ENCODE results near the gene KLF13. TPM values are rescaled to one million over a fixed set of nuclear protein-coding genes. Genes with fewer than 3 reads are reported as not detected.

The KLF13 gene
- total and polyA plus RNA-seq, 10 of the 15 experiments (the other 5 are each of a cell fraction or from before 2014, with no cell fraction given) = 20.3 to 109 (median 51.4) TPM

DNA sequence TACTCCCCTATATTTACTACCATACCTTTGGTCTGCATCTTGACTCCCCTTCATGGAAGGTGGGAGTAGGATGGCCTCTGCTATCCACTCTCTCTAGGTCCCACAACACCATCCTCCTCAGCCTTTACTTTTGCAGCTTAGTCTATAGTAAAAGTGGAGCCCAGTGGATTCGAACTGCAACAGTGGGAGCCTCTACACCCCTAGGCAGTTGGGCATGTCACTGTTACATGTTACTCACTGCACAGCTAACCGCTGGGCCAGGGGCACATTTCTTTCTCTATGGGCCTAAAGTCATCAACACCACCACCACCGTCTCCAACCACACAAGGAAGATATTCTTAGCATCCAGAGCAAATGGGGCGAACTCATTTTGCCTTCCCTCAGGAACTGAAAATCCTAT, 62.9 kb downstream of the KLF13 start (continued):
- TF ChIP-seq PRDM15 (CRISPR knock-in tag; IDR thresholded peaks at IDR 0.05) = no peak
- no peak for TF ChIP-seq NBN (IDR thresholded peaks at IDR 0.05)
- no peak for TF ChIP-seq DPF2 (IDR thresholded peaks at IDR 0.05)
- no peak for TF ChIP-seq SMAD5 (IDR thresholded peaks at IDR 0.05; ENCODE audit: low read depth)
- TF ChIP-seq ZNF622 (IDR thresholded peaks at IDR 0.05) = no peak

DNA sequence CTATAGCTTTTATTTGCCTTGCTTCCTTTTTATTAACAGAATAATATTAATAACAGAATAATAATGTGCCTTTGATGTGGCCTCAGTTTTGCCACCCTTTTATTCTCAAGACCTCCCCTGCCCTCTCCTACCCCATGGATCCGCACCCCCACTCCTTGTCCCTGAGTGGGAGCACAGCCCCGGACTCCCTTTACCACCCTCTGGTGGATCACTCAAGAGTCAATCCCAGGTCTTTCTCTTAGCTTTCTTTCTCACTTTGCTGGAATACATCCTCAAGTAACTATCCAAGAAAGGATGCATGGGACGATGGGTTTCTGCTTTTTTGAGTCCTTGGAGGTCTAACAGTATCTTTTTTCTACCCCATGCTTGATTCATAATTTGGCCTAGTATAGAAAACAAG, 63.4 kb downstream of the KLF13 start:
- Histone ChIP-seq H3K4me2 (ENCODE audit: control insufficient read depth, insufficient read depth) (no peak overlapping the region), H3K36me3 (ENCODE audit: control insufficient read depth in 2 of 2, insufficient read depth in 2 of 2, low read length in 1 of 2) (no peaks in the 10 kb centered on the region), H3K4me3 (no peak overlapping the region), H2AFZ (ENCODE audit: control insufficient read depth, low read depth, low read length) (no peak overlapping the region), H3K27me3 (replicated peaks in 1 of 2; ENCODE audit: control insufficient read depth in 2 of 2, insufficient read depth in 2 of 2, low read length in 1 of 2) (peaks cover 0 to 1% of the 10 kb centered on the region in 2 experiments; a peak in 1 of 4 replicates), H3K9me3 (replicated peaks; ENCODE audit: control insufficient read depth, insufficient read depth, low read length) (no peaks in the 10 kb centered on the region), H4K20me1 (ENCODE audit: control insufficient read depth, insufficient read depth) (no peaks in the 10 kb centered on the region), H3K27ac (ENCODE audit: control insufficient read depth, insufficient read depth) (no peak overlapping the region), H3K4me1 (ENCODE audit: control insufficient read depth, insufficient read depth, low read length) (peaks cover 2% of the 10 kb centered on the region), H3K79me2 (ENCODE audit: control insufficient read depth, insufficient read depth, low read length) (no peaks in the 10 kb centered on the region), H3K9ac (ENCODE audit: control insufficient read depth, insufficient read depth, low read length) (no peak overlapping the region)
- POLR2A ChIA-PET = interaction anchor here (0.6 kb wide), 1 partner anchor 63 kb away, joined by 3 read pairs; the partner anchor contains the start of gene KLF13
- WGBS (ENCODE audit: insufficient coverage, insufficient replicate concordance, low lambda C conversion rate, missing lambda C conversion rate) = 74% methylated on average over 3 of the region's 3 CpGs
- no peak for DNase-seq (ENCODE audit: low read depth, low spot score)
- CTCF ChIA-PET = interaction anchor here (0.6 to 1.4 kb wide), 5 partner anchors 9 to 99 kb away, joined by 3 to 5 read pairs (median 3); no protein-coding TSS in a partner anchor
- RAD21 ChIA-PET (ENCODE audit: unreplicated experiment) = no interaction called here
- no TSS peak for BruUV-seq (replicated peaks)
- intact Hi-C loops (cut with micrococcal nuclease; ENCODE audit: unreplicated experiment) (no loop called here), in situ Hi-C loops (cut with MboI) (no loop called here)
- ATAC-seq = no peak
- SMC1A ChIA-PET (ENCODE audit: uncharacterized antibody, unreplicated experiment) = interaction anchor here (1.3 kb wide), 1 partner anchor 22 kb away, joined by 3 read pairs; no protein-coding TSS in a partner anchor
- no peak for FAIRE-seq
- no peak for TF ChIP-seq HCFC1 (IDR thresholded peaks at IDR 0.05; ENCODE audit: low read length)
- TF ChIP-seq, protein P1, sequence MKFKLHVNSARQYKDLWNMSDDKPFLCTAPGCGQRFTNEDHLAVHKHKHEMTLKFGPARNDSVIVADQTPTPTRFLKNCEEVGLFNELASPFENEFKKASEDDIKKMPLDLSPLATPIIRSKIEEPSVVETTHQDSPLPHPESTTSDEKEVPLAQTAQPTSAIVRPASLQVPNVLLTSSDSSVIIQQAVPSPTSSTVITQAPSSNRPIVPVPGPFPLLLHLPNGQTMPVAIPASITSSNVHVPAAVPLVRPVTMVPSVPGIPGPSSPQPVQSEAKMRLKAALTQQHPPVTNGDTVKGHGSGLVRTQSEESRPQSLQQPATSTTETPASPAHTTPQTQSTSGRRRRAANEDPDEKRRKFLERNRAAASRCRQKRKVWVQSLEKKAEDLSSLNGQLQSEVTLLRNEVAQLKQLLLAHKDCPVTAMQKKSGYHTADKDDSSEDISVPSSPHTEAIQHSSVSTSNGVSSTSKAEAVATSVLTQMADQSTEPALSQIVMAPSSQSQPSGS (IDR thresholded peaks at IDR 0.05; ENCODE audit: low read length) = no peak
- no peak for TF ChIP-seq BCL11A (IDR thresholded peaks at IDR 0.05; ENCODE audit: low read depth, low read length)
- no peak for TF ChIP-seq MYC (IDR thresholded peaks at IDR 0.05; ENCODE audit: insufficient read depth, insufficient read length, insufficient replicate concordance, low read length, severe bottlenecking)
- TF ChIP-seq SMARCA5 (IDR thresholded peaks at IDR 0.05) = no peak
- no peak for TF ChIP-seq POLR2A (IDR thresholded peaks at IDR 0.05; ENCODE audit: low read depth, low read length)
- TF ChIP-seq MXI1 (IDR thresholded peaks at IDR 0.05; ENCODE audit: low read depth, low read length) = no peak
- TF ChIP-seq PRDM15 (CRISPR knock-in tag; IDR thresholded peaks at IDR 0.05) = no peak
- no peak for TF ChIP-seq CREM (IDR thresholded peaks at IDR 0.05; ENCODE audit: low read depth)
- no peak for TF ChIP-seq TCF12 (IDR thresholded peaks at IDR 0.05; ENCODE audit: low read depth, low read length)
